HG03025 (cell line): ENCODE measurements around the gene TTK.
"Not testable (repeated sequence)": the region's sequence is repeated elsewhere in the genome, so short reads cannot be mapped to it uniquely, and the experiment has no call there.

Experiments used
- ATAC-seq: cut with Tn5 transposase; IDR thresholded peaks from one replicate; pipeline ENCODE4 v1.9.1; 2021; ENCODE audit warnings: mild to moderate bottlenecking, moderate library complexity; ENCODE audit not compliant: unreplicated experiment, low FRiP score

The TTK gene

GRCh38 chr6:80020381-80021120, 16.1 kb downstream of the TTK start:
- no peak for ATAC-seq

- ATAC-seq: no peak
These were observed 16.7 kb downstream of the TTK start for GRCh38 chr6:80021131-80021530.

- no peak for ATAC-seq
These were observed 17.1 kb downstream of the TTK start for GRCh38 chr6:80021591-80021990.

DNA sequence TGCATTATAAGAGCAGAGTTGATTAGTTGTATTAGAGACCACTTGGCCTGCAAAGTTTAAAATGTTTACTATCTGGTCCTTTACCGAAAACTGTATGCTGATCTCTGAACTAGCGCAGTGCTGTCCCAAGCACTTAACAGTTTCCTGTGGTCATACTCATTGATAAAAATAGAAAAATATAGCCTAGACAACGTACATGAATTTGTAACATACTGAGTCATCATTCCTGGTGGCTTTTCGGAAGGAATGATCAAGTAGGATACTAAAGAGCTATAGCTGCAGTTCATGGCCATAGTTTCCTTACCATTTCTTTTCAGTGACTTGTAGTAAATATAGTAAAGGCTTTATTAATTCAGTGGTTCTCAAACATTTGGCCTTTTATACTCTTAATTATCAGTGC, 18.4 kb downstream of the TTK start:
- no peak for ATAC-seq

DNA sequence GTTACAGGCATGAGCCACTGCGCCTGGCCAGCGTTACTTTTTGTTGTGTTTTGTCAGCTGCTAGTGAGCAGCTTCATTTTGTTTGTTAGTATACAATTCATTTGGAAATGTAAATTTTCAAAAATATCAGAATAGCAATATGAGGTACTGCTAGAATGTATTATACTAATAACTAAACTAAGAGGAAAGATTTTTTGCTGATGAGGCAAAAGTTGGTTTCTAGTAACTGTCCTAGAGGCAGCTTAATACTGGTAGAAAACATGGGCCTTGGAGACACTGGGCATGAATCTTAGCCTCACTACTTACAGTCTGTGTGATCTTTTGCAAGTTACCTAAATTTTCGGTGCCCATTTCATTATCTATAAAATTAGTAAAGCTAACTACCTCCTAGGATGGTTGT, 24.1 kb downstream of the TTK start:
- no peak for ATAC-seq

DNA sequence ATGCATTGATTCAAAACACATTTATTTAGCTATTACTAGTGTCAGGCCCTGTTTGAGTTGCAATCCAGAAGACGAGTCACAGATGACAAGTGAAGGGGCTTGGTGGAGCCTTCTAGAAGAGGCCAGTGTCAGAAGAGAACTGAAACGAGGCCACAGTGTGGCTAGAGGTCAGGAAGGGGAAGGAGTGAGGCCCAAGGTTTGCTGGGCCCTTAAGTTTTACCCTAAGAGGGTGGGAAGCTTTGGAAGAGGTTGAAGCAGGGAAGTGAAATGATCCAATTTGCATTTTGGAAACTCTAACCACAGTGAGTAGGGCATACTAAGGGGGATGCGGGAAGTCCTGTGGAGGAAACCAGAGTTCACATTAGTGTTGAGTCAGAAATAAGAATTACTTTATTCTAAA, 25.0 kb downstream of the TTK start:
- ATAC-seq: peak; percentile 92

DNA sequence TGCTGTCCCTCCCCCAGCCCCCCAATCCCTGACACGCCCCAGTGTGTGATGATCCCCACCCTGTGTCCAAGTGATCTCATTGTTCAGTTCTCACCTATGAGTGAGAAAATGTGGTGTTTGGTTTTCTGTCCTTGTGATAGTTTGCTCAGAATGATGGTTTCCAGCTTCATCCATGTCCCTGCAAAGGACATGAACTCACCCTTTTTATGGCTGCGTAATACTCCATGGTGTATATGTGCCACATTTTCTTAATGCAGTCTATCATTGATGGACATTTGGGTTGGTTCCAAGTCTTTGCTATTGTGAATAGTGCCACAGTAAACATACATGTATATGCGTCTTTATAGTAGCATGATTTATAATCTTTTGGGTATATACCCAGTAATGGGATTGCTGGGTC, 43.8 kb downstream of the TTK start:
- ATAC-seq: not testable (repeated sequence)

DNA sequence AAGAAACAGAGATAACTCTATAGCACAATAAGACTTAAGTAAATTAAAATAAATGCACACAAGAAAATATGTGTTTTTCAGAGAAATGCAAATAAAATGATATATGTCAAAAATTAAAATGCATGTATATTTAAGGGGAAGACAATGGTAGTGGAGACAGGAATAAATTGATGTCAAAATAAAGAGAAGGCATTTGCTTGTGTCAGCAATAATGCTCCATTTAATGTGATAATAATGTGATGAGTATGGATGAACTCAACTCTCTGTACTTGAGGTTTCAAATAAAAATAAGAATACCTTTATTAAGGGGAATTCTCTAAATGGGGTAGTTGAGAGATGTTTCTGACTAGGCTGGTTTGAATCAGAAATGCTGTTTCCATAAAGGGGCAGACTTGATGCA, 56.3 kb downstream of the TTK start:
- ATAC-seq: no peak

- not testable (repeated sequence) for ATAC-seq
These were observed 63.7 kb downstream of the TTK start for GRCh38 chr6:80068146-80068545.

DNA sequence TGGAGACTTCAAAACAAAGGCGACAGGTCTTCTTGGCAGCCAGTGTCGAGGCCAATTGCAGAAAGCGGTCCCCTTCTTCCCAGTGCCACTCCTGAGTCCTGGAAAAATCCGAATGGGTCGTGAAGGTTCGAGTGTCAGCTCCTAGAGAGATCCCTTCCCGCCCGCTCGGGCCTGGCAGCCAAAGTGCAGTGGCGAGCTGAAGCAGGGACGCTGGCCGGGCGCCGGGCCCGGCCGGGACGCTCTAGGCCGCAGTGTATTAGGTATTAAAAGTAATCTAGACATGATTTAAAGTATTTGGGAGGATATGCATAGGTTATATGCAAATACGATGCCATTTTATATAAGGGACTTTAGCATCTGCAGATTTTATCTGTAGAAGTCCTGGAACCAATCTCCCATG, 66.0 kb downstream of the TTK start:
- not testable (repeated sequence) for ATAC-seq

GRCh38 chr6:80077067-80077466, 72.6 kb downstream of the TTK start:
- ATAC-seq: no peak

GRCh38 chr6:80088637-80089036, 84.2 kb downstream of the TTK start:
- ATAC-seq: no peak

DNA sequence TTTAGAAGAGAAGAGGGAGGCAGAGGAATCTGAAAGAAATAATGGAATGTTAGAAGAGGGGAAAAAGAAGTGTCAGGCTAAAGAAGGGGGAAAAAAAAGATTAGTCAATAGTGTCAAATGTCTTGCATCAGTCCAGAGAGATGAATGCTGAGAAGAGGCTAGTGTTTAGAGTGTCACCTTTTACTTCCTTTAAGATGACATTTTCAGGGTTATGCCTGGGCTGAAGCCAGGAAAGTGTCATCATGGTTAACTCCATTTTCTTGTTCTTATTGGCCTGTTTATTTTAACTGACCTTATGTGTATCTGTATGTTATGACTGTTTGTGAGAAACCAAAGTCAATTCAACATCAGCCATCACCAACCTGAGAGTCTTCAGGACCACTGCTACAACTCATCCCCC, 87.1 kb downstream of the TTK start:
- ATAC-seq: no peak
